Femur (tissue), 1 donor: ENCODE results near the gene TIMM44.
A peak's percentile ranks its signal among the peaks of the same experiment; 100 is the strongest.

Experiments
- DNase-seq: peaks from one replicate; pipeline ENCODE4 v3.0.0-alpha.2; 2017

The TIMM44 gene

DNA sequence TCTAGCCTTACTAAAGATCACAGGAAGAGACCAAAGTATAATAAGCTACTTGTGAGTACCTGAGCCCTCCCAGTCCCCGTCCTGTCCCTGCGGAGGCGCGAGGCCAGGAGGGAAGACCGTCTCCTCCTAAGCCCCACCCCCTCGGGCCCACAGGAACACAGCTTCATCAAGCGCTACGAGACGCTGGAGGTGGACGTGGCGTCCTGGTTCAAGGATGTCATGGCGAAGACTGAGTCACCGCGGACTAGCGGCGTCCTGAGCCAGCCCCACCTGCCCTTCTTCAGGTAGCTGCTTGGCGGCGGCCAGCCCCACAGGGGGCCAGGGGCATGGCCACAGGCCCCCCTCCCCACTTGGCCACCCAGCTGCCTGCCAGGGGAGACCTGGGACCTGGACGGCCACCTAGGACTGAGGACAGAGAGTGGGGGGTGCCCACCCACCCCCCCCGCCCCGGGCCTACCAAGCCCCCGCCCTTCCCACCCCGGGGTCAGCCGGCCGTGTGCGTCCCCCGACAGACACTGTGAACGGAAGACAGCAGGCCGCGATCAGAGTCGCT lies 31.2 kb downstream of the TIMM44 start:
- DNase-seq = no peak

DNA sequence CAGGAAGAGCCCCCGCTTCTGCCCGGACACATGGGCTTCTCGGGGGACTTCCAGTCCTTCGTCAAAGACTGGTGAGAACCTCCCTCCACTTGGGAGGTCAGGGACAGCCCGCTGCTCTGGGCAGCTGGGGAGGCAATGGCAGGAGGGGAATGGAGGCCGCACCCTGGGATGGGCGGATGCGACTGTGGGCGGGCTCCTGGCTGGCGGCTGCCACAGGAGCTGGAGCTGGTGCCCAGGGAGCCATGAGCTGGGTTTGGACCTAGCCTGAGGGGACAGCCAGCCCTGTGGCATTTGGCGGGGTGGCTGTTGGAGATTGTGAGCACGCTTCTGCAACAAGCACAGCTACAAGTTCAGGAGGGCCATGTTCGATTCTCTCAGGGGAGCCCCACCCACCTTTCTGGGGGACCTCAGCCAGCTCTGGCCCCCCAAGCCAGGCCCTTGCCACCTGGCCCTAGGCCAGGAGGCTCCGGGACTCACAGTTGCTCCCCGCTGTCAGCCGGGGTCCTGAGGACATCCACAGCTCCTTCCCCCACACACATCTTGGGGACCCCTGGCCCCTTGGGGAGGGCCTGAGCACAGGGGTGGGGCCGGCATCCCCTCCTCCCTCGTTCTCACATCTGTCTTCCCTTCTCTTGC lies 31.8 kb downstream of the TIMM44 start:
- DNase-seq = no peak

DNA sequence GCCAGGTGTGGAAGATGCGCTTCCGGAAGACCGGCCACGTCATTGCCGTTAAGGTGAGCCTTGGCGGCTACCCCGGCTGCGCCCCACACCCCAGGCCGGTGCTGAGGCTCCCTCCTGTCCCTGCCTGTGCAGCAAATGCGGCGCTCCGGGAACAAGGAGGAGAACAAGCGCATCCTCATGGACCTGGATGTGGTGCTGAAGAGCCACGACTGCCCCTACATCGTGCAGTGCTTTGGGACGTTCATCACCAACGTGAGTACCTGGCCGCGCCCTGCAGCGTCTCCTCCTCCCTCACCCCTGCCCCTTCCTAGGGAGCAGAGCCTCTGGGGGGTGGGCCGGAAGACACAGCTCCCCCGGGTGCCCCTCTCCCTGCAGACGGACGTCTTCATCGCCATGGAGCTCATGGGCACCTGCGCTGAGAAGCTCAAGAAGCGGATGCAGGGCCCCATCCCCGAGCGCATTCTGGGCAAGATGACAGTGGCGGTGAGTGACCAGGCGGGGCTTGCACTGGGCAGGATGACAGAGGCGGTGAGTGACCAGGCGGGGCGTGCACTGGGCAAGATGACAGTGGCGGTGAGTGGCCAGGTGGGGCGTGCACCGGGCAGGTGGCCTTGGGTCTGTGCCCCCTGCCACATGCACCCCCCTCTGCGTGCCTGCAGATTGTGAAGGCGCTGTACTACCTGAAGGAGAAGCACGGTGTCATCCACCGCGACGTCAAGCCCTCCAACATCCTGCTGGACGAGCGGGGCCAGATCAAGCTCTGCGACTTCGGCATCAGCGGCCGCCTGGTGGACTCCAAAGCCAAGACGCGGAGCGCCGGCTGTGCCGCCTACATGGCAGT lies 32.9 kb downstream of the TIMM44 start:
- DNase-seq = no peak

DNA sequence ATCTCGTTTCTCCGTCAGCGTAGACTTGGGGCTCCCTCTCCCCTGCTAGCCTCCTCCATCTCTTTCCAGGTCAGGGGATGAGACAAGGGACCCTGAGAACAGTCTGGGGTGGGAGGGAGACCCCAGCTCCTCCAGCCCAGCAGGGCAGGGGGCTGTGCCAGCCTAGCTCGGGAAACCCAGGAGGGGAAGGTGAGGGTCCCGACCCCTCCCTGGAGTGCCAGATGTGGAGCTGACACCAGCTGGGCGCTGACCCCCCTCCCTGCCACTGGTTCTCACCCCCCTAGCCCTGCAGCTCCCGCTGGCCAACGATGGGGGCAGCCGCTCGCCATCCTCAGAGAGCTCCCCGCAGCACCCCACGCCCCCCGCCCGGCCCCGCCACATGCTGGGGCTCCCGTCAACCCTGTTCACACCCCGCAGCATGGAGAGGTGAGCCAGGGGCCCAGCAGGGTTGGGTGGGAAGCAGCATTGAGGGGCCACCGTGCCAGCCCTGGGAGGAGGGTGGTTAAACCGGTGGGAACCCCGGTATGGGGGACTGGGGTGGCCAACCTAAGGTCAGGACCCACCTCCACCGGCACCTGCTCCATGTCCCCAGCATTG lies 33.9 kb downstream of the TIMM44 start:
- no peak for DNase-seq

DNA sequence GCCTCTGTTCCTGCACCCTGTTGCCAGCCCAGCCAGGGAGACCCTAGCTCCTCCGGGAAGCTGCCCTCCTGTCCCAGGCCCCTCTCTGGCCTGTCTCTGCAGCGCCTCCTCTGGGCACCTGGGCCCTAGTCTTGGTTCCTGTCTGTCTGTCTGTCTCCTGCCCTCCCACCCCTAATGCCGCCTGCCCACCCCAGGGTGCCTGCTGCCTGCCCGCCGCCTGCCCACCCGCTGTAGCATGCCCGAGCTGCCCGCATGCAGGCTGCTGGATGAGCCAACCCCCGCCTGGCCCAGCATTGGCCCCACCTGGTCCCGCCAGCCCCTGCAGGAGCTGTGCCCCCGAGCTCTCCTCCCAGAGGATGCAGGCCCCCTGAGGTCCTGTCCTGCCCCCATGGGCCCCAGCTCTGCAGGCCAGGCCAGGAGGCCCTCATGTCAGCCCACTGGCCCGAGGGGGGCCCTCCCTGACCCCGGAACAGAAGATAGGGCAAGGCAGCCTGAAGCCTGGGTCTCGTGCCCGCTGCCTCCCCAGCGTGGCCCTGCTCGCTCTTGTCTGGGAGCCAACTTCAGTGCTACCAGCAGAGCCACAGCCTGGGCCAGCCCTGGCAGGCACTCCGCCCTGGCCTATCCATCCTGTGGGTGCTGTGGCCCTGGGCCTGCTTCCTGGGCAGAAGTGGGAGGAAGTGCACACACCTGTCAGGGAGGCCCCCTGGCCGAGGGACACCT lies 34.6 kb downstream of the TIMM44 start:
- DNase-seq = no peak

DNA sequence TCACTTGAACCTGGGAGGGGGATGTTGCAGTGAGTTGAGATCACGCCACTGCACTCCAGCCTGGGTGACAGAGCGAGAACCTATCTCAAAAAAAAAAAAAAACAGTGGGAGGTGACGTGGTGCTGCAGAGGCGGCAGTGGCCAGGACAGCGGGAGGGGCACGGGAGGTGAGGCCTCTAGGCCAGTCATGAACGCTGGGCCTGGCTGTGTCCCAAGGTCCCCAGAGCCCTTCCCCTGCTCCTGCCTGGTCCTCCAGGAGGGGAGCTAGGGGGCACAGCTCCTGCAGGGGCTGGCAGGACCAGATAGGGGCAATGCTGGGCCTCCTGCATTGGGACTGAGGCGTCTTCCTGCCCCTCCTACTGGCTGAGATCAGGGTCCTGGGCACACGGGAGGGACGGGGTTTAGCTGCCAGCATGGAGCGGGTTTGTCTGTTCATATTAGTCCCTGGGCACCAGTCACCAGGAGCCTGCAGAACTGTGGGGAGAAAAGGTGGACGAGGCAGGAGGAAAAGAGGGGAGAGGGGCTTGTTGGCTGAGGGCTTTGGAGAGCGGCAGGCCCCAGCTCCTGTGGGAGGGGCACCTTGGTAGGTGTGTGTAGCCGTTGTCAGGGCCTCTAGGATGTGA lies 35.3 kb downstream of the TIMM44 start:
- no peak for DNase-seq

DNA sequence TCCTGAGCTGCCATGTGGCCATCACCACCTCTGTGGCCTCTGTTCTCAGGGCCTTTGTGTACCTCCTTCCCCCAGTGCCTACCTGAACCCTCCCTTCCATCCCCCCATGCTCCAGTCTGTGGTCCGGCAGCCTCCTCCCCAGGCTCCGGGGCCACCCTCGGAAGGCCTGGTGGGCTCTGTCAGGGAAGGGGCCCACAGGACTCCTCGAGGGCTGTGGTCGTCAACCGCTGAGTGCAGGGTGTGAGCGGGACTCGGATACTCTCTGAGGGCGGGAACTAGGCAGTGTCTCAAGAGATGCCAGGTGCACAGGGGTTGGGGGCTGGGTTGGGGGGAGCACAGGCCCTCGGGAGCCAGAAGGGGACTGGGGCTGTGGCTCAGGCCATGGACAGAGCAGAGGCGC lies 35.9 kb downstream of the TIMM44 start:
- DNase-seq = peak; percentile 14

DNA sequence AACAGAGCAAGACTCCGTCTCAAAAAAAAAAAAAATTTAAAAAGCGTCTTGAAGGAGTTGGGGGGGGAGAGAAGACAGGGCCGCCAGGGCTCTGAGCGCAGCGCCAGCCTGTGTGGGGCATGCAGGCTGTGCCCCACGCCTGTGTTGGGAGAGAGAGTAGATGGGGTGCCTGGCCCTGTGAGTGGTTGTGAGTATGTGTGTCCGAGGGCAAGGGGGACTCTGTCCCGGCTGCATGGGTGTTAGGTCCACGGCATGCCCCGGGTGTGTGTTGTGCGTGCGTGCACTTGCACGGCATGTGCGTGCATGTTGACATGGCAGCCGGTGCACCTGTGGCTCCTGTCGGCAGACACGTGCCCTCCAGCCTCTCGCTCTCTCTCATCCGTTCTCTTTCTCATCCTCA lies 36.3 kb downstream of the TIMM44 start:
- DNase-seq = peak; percentile 13

DNA sequence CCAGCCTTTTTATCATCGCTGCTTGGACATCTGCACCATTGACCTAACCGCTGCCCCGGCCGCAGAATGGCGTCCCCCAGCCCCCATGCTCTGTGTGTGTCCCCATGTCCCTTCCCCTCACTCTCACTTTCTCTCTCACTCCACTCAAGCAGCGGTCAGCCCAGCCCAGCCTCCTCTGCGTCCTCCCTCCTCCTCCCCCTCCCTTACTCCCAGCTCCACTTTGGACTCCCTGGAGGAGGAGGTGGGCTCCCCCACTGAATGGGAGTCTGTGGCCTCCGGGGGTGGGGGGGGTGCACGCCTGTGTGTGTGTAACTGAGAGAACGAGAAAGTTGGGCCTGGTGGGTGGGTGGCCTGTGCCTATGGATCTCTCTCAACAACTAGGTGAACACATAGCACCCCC lies 37.6 kb downstream of the TIMM44 start:
- DNase-seq = no peak

DNA sequence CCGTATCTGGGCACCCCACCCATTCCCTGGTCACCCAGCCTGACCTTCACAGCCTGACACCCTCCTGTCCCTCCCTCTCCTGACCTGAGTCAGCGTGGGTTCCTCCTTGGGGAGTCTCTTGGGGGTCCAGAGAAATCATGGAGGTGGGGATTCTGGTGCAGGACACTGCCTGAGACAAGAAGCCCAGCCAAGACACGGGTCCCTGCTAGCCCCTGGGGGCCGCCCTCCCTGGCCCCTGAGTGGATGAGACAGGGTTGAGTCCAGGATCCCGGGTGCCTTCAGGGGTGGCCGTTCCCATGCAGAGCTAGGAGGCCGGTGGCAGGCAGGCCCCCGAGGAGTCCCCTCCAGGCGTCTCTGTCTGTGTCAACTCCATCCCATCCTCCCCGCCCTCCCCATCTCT lies 38.2 kb downstream of the TIMM44 start:
- DNase-seq = peak; percentile 36

DNA sequence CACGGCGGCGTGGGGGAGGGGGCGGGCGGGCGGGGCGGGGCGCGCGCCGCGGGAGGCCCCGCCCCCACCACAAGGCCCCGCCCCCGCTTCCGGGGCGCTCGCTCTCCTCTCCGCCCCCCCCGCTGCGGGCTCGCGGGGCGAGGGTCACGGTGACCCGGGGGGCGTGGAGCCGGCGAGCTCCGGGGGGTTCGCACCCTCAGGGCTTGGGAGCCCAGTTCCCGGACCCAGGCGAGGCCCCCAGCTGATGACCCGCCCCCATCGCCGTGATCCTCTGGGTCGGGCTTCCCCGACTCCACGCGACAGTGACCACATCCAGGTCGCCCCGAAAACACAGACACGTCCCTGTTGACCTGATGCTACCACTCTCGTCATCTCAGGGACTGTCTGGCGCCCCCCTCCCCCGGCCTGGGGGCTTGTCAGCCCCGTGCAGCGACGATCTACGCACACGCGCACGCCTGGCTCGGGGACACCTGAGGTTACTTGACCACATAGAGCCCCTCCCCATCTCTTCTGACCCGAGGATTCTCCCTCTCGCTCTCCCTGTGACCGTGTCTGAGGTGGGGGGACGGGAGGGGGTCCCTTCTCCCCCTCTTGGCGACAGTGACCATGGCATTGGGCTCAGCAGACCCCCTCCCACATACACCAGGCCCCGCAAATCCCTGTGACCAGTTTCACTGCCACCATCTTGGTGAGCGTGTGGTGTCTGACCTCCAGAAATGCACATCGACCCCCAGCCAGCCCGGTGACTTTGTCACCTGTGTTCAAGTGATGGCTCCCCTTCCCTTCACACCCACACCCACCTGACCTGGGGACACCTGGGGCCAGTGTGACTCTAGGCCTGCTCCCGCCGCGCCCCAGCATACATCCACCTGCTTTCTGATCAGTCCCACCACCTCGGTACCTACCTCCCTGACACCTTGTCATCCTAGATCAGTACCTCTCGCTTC lies 39.1 kb downstream of the TIMM44 start:
- DNase-seq = peak; percentile 72

DNA sequence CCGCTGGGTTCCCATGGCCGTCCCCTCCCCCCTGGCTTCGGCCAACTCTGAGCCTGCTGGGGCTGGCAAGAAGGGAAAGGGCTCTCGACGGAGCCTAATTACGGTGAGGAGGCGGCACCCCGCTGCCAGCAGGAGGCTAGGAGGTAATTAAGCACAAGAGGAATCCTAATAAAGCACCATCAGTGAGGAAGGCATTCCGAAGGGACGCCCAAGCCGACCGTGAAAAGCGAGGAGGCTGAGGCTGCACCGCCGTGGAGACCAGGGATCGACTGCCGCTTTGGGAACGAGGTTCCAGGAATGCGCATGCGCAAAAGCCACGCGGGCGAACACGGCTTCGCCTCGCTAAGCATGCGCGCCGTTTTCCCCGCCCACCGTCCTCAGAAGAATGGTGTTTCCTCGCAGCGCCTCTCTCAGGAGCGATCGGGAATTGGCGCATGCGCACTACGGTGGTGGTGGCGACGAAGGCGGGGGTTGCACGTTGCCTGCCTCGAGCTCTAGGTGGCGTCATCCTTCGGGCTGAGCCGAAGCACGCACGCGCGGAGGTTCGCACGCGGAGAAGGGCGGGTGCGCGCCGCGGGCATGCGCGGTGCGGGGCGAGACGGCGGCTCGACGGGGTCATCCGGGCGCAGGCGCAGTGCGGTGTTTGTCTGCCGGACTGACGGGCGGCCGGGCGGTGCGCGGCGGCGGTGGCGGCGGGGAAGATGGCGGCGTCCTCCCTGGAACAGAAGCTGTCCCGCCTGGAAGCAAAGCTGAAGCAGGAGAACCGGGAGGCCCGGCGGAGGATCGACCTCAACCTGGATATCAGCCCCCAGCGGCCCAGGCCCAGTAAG lies 40.0 kb downstream of the TIMM44 start, which contains the start of gene MAP2K7:
TSS of gene MAP2K7 (plus strand) at position 634 of the 830 bp plus-strand sequence. CDS start at position 702, 68 bp downstream.
- DNase-seq = peak; percentile 100

DNA sequence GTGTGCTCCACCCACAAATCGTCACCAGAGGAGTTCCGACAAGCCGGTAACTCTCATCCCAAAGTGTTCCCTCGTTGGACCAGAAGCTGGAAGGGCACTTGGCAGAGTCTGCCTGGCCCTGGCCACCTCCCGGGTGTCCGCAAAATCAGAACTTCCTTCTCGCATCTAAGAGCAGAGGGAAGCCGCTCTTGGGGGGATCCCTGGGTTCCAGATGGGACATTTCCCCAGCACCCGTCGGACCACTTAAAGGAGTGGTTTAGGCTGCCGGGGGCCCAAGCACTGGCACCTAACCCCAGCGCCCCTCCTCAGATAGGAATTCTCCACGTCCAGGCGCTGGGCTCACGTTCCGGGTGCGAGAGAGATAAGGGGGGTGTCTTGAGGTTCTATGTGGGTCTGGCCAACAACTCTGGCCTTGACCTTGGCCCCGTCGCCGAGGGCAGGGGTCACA lies 40.6 kb downstream of the TIMM44 start:
- DNase-seq = no peak

DNA sequence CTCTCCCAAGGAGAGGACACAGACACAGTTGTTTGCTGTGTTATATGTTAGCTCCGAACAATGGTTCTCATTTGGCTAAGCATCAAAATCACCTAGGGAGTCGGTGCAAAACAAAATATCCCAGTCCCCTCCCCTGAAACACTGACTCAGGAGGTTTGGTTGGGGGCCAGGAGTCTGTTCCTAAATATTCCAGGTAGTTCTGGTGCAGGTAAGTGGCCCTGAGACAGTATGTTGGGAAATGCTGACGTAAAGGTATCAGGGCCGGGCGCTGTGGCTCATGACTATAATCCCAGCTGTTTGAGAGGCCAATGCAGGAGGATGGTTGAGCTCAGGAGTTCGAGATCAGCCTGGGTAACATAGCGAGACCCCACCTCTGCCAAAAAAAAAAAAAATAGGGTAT lies 42.1 kb downstream of the TIMM44 start:
- no peak for DNase-seq

DNA sequence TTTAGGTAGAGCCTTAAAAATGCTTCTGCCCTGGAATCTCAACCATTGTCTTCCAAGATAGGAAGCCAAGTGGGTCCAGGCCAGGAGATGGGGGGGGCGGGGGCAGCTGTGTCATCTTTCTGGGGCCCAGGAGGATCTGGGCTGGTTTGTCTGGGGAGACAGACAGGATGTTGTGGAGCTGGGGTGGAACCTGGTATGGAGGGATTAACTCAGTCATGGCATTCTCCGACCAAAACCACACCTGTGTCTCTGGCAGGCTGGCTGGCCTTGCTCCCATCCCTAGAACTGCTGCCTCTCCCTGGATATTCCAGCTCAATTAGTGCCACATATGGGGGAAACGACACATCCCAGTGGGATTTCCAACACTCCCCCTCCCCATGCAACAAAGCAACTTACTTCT lies 42.5 kb downstream of the TIMM44 start:
- peak; percentile 29 for DNase-seq

DNA sequence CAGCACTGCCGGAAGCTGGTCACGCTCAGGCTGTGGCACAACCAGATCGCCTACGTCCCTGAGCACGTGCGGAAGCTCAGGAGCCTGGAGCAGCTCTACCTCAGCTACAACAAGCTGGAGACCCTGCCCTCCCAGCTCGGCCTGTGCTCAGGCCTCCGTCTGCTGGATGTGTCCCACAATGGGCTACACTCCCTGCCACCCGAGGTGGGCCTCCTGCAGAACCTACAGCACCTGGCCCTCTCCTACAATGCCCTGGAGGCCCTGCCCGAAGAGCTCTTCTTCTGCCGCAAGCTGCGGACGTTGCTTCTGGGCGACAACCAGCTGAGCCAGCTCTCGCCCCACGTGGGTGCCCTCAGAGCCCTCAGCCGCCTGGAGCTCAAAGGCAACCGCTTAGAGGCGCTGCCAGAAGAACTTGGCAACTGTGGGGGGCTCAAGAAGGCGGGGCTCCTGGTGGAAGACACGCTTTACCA lies 43.0 kb downstream of the TIMM44 start:
- no peak for DNase-seq

DNA sequence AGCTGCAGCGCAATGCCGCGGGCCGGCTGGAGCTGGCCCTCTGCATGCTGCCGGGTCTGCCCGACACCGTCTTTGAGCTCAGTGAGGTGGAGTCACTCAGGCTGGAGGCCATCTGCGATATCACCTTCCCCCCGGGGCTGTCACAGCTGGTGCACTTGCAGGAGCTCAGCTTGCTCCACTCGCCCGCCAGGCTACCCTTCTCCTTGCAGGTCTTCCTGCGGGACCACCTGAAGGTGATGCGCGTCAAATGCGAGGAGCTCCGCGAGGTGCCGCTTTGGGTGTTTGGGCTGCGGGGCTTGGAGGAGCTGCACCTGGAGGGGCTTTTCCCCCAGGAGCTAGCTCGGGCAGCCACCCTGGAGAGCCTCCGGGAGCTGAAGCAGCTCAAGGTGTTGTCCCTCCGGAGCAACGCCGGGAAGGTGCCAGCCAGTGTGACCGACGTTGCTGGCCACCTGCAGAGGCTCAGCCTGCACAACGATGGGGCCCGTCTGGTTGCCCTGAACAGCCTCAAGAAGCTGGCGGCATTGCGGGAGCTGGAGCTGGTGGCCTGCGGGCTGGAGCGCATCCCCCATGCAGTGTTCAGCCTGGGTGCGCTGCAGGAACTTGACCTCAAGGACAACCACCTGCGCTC lies 43.6 kb downstream of the TIMM44 start:
- DNase-seq = peak; percentile 16

DNA sequence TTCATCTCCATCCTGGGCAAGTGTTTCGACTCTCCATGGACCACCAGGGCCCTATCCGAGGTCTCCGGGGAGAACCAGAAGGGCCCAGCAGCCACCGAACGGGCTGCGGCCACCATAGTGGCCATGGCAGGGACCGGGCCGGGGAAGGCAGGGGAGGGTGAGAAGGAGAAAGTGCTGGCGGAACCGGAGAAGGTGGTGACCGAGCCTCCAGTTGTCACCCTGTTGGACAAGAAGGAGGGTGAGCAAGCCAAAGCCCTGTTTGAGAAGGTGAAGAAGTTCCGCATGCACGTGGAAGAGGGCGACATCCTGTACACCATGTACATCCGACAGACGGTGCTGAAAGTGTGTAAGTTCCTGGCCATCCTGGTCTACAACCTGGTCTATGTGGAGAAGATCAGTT lies 44.5 kb downstream of the TIMM44 start:
- DNase-seq = no peak

DNA sequence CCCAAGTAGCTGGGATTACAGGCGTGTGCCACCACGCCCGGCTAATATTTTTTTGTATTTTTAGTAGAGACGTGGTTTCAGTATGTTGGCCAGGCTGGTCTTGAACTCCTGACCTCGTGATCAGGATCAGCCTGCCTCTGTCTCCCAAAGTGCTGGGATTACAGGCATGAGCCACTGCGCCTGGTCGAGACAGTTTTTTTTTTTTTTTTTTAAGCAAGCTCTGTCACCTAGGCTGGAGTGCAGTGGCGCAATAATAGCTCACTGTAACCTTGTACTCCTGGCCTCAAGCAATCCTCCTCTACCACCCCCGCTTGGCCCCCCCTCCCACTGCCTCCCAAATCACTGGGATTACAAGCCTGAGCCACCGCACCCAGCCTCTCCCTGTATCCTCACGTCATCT lies 46.2 kb downstream of the TIMM44 start:
- no peak for DNase-seq

DNA sequence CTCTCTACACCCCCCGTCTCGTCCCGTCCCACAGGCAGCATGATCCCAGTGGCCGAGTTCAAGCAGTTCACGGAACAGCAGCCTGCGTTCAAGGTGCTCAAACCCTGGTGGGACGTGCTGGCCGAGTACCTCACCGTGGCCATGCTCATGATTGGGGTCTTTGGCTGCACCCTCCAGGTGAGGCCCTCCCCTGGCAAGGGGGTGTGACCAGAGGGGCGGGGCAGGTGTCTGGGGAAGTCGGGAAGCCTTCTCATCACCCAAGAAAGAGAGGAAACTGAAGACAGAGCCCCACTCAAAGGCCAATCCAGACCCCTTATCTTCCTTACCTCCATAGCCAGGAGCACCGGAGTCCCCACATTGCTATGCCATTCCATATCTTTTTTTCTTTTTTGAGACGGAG lies 47.9 kb downstream of the TIMM44 start:
- no peak for DNase-seq
